ENCODE measurements around the gene UNC119. TPM values are rescaled to one million over a fixed set of nuclear protein-coding genes. Genes with fewer than 3 reads are reported as not detected.

UNC119 gene
- total and polyA plus RNA-seq, 2 of the 13 experiments (the other 11 are each of a cell fraction or from before 2014, with no cell fraction given) = 10.4 to 63.1 TPM

- TF ChIP-seq MLXIP (CRISPR knock-in tag; IDR thresholded peaks at IDR 0.05; ENCODE audit: borderline replicate concordance) (peak; percentile 50; the same call in 1 of the 2 replicates), HOXD1 (CRISPR knock-in tag; IDR thresholded peaks at IDR 0.05) (peak; percentile 66; the same call in 1 of the 2 replicates), ZBTB1 (CRISPR knock-in tag; IDR thresholded peaks at IDR 0.05; ENCODE audit: borderline replicate concordance) (no peak), ZNF850 (CRISPR knock-in tag; conservative IDR thresholded peaks at IDR 0.05) (no peak), KLF15 (CRISPR knock-in tag; IDR thresholded peaks at IDR 0.05; ENCODE audit: borderline replicate concordance) (no peak), RORA (CRISPR knock-in tag; IDR thresholded peaks at IDR 0.05) (no peak), SMARCC2 (IDR thresholded peaks at IDR 0.05) (no peak), ZNF180 (CRISPR knock-in tag; IDR thresholded peaks at IDR 0.05; ENCODE audit: borderline replicate concordance, low read depth) (no peak), ZNF451 (CRISPR knock-in tag; IDR thresholded peaks at IDR 0.05) (no peak)
- TF ChIP-seq, protein P1, sequence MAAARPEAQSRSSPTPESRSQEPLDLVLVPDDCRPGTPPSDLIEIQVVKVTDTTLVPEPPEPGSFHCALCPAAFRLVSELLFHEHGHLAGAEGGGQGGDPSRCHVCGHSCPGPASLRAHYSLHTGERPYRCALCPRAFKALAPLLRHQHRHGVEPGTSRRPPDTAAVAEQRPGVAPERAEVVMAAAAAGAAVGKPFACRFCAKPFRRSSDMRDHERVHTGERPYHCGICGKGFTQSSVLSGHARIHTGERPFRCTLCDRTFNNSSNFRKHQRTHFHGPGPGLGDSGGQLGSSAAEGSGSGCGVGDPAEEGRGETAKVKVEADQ (CRISPR knock-in tag; IDR thresholded peaks at IDR 0.05; ENCODE audit: borderline replicate concordance) = no peak
- TF ChIP-seq, protein P2, sequence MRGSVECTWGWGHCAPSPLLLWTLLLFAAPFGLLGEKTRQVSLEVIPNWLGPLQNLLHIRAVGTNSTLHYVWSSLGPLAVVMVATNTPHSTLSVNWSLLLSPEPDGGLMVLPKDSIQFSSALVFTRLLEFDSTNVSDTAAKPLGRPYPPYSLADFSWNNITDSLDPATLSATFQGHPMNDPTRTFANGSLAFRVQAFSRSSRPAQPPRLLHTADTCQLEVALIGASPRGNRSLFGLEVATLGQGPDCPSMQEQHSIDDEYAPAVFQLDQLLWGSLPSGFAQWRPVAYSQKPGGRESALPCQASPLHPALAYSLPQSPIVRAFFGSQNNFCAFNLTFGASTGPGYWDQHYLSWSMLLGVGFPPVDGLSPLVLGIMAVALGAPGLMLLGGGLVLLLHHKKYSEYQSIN (CRISPR knock-in tag; IDR thresholded peaks at IDR 0.05; ENCODE audit: borderline replicate concordance) = no peak
- TF ChIP-seq, protein P3, sequence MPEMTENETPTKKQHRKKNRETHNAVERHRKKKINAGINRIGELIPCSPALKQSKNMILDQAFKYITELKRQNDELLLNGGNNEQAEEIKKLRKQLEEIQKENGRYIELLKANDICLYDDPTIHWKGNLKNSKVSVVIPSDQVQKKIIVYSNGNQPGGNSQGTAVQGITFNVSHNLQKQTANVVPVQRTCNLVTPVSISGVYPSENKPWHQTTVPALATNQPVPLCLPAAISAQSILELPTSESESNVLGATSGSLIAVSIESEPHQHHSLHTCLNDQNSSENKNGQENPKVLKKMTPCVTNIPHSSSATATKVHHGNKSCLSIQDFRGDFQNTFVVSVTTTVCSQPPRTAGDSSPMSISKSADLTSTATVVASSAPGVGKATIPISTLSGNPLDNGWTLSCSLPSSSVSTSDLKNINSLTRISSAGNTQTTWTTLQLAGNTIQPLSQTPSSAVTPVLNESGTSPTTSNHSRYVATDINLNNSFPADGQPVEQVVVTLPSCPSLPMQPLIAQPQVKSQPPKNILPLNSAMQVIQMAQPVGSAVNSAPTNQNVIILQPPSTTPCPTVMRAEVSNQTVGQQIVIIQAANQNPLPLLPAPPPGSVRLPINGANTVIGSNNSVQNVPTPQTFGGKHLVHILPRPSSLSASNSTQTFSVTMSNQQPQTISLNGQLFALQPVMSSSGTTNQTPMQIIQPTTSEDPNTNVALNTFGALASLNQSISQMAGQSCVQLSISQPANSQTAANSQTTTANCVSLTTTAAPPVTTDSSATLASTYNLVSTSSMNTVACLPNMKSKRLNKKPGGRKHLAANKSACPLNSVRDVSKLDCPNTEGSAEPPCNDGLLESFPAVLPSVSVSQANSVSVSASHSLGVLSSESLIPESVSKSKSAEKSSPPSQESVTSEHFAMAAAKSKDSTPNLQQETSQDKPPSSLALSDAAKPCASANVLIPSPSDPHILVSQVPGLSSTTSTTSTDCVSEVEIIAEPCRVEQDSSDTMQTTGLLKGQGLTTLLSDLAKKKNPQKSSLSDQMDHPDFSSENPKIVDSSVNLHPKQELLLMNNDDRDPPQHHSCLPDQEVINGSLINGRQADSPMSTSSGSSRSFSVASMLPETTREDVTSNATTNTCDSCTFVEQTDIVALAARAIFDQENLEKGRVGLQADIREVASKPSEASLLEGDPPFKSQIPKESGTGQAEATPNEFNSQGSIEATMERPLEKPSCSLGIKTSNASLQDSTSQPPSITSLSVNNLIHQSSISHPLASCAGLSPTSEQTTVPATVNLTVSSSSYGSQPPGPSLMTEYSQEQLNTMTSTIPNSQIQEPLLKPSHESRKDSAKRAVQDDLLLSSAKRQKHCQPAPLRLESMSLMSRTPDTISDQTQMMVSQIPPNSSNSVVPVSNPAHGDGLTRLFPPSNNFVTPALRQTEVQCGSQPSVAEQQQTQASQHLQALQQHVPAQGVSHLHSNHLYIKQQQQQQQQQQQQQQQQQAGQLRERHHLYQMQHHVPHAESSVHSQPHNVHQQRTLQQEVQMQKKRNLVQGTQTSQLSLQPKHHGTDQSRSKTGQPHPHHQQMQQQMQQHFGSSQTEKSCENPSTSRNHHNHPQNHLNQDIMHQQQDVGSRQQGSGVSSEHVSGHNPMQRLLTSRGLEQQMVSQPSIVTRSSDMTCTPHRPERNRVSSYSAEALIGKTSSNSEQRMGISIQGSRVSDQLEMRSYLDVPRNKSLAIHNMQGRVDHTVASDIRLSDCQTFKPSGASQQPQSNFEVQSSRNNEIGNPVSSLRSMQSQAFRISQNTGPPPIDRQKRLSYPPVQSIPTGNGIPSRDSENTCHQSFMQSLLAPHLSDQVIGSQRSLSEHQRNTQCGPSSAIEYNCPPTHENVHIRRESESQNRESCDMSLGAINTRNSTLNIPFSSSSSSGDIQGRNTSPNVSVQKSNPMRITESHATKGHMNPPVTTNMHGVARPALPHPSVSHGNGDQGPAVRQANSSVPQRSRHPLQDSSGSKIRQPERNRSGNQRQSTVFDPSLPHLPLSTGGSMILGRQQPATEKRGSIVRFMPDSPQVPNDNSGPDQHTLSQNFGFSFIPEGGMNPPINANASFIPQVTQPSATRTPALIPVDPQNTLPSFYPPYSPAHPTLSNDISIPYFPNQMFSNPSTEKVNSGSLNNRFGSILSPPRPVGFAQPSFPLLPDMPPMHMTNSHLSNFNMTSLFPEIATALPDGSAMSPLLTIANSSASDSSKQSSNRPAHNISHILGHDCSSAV (CRISPR knock-in tag; IDR thresholded peaks at IDR 0.05; ENCODE audit: borderline replicate concordance) = no peak
- TF ChIP-seq, protein P4, sequence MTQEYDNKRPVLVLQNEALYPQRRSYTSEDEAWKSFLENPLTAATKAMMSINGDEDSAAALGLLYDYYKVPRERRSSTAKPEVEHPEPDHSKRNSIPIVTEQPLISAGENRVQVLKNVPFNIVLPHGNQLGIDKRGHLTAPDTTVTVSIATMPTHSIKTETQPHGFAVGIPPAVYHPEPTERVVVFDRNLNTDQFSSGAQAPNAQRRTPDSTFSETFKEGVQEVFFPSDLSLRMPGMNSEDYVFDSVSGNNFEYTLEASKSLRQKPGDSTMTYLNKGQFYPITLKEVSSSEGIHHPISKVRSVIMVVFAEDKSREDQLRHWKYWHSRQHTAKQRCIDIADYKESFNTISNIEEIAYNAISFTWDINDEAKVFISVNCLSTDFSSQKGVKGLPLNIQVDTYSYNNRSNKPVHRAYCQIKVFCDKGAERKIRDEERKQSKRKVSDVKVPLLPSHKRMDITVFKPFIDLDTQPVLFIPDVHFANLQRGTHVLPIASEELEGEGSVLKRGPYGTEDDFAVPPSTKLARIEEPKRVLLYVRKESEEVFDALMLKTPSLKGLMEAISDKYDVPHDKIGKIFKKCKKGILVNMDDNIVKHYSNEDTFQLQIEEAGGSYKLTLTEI (CRISPR knock-in tag; conservative IDR thresholded peaks at IDR 0.05) = no peak
Observed at GRCh38 chr17:28576758-28577465, 24.5 kb upstream of the UNC119 start, which contains the start of gene ALDOC (continued).
